NAMALWA (cell line): ENCODE results near the gene CDKAL1.

ENCODE experiments used
- DNase-seq: peaks from one replicate; pipeline ENCODE4 v3.0.0-alpha.2; 2015; ENCODE audit warnings: low spot score

CDKAL1 gene

GRCh38 chr6:20680697-20681165 lies 146.5 kb downstream of the CDKAL1 start:
- DNase-seq, result peak; percentile 7

GRCh38 chr6:20681243-20681684 lies 147.0 kb downstream of the CDKAL1 start:
- no peak for DNase-seq

GRCh38 chr6:20684474-20684873 lies 150.2 kb downstream of the CDKAL1 start:
- no peak for DNase-seq

GRCh38 chr6:20686142-20686541 lies 151.9 kb downstream of the CDKAL1 start:
- DNase-seq, result peak; percentile 39

- DNase-seq, result no peak
Measured at GRCh38 chr6:20687494-20687893, 153.2 kb downstream of the CDKAL1 start.

- peak; percentile 4 for DNase-seq
Measured at GRCh38 chr6:20688710-20689500, 154.6 kb downstream of the CDKAL1 start.

- no peak for DNase-seq
Measured at GRCh38 chr6:20691185-20691584, 156.9 kb downstream of the CDKAL1 start.

- no peak for DNase-seq
Measured at GRCh38 chr6:20692023-20692422, 157.8 kb downstream of the CDKAL1 start.

GRCh38 chr6:20693466-20694063 lies 159.3 kb downstream of the CDKAL1 start:
- DNase-seq, result no peak

GRCh38 chr6:20696676-20697075 lies 162.4 kb downstream of the CDKAL1 start:
- no peak for DNase-seq

GRCh38 chr6:20698675-20699074 lies 164.4 kb downstream of the CDKAL1 start:
- DNase-seq, result no peak

GRCh38 chr6:20699402-20699801 lies 165.1 kb downstream of the CDKAL1 start:
- DNase-seq, result no peak

GRCh38 chr6:20700375-20700774 lies 166.1 kb downstream of the CDKAL1 start:
- DNase-seq, result no peak

GRCh38 chr6:20702366-20702765 lies 168.1 kb downstream of the CDKAL1 start:
- DNase-seq, result no peak

- DNase-seq, result no peak
Measured at GRCh38 chr6:20703049-20703448, 168.8 kb downstream of the CDKAL1 start.

GRCh38 chr6:20704325-20705025 lies 170.2 kb downstream of the CDKAL1 start:
- DNase-seq, result no peak

- DNase-seq, result no peak
Measured at GRCh38 chr6:20705741-20706140, 171.5 kb downstream of the CDKAL1 start.

GRCh38 chr6:20706238-20706938 lies 172.1 kb downstream of the CDKAL1 start:
- DNase-seq, result no peak

GRCh38 chr6:20706939-20707485 lies 172.8 kb downstream of the CDKAL1 start:
- DNase-seq, result no peak

- DNase-seq, result no peak
Measured at GRCh38 chr6:20707870-20708269, 173.6 kb downstream of the CDKAL1 start.

- DNase-seq, result no peak
Measured at GRCh38 chr6:20708367-20709124, 174.3 kb downstream of the CDKAL1 start.
